GM10248 (cell line): ENCODE results near the gene WFS1.

ENCODE experiments used
- CTCF ChIA-PET: fragments of 300-600 bp; sonication (Branson Sonifier 250); formaldehyde crosslinking; extraction: SDS; loops from one replicate; lab custom pipeline; 2021; ENCODE audit warnings: antibody characterized with exemption; lab: Yijun Ruan, JAX
- POLR2A ChIA-PET: fragments of 350-650 bp; sonication (Branson Sonifier 250); formaldehyde crosslinking; extraction: SDS; loops from one replicate; lab custom pipeline; 2020; ENCODE audit warnings: antibody characterized with exemption; lab: Yijun Ruan, JAX
- DNase-seq: peaks from one replicate; pipeline ENCODE4 v3.0.0; 2012; ENCODE audit errors: extremely low spot score
- TF ChIP-seq, protein P1 (sequence below): IDR thresholded peaks from 2 replicates; pipeline ENCODE4 v1.5.1; 2012; ENCODE audit warnings: mild to moderate bottlenecking, low read depth; ENCODE audit errors: extremely low read depth, missing control alignments, control extremely low read depth

WFS1 gene

GRCh38 chr4:6280365-6280996 lies 10.8 kb downstream of the WFS1 start:
- ChIA-PET POLR2A (no interaction called here), CTCF (interaction anchor here (1.1 to 2.2 kb wide), 5 partner anchors 9 to 47 kb away, joined by 3 to 6 read pairs (median 3); no protein-coding TSS in a partner anchor)
- TF ChIP-seq, protein P1, sequence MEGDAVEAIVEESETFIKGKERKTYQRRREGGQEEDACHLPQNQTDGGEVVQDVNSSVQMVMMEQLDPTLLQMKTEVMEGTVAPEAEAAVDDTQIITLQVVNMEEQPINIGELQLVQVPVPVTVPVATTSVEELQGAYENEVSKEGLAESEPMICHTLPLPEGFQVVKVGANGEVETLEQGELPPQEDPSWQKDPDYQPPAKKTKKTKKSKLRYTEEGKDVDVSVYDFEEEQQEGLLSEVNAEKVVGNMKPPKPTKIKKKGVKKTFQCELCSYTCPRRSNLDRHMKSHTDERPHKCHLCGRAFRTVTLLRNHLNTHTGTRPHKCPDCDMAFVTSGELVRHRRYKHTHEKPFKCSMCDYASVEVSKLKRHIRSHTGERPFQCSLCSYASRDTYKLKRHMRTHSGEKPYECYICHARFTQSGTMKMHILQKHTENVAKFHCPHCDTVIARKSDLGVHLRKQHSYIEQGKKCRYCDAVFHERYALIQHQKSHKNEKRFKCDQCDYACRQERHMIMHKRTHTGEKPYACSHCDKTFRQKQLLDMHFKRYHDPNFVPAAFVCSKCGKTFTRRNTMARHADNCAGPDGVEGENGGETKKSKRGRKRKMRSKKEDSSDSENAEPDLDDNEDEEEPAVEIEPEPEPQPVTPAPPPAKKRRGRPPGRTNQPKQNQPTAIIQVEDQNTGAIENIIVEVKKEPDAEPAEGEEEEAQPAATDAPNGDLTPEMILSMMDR: no peak
- DNase-seq: no peak

GRCh38 chr4:6281436-6282313 lies 12.0 kb downstream of the WFS1 start:
- CTCF ChIA-PET: interaction anchor here (1.0 to 1.2 kb wide), 2 partner anchors 10 to 31 kb away, joined by 4 read pairs; no protein-coding TSS in a partner anchor
- POLR2A ChIA-PET: no interaction called here
- TF ChIP-seq, protein P1: no peak
- no peak for DNase-seq

GRCh38 chr4:6282314-6282771 lies 12.7 kb downstream of the WFS1 start:
- TF ChIP-seq, protein P1: no peak
- DNase-seq: no peak
- POLR2A ChIA-PET: no interaction called here
- CTCF ChIA-PET: interaction anchor here (1.0 kb wide), 2 partner anchors 11 to 31 kb away, joined by 4 read pairs; no protein-coding TSS in a partner anchor

DNA sequence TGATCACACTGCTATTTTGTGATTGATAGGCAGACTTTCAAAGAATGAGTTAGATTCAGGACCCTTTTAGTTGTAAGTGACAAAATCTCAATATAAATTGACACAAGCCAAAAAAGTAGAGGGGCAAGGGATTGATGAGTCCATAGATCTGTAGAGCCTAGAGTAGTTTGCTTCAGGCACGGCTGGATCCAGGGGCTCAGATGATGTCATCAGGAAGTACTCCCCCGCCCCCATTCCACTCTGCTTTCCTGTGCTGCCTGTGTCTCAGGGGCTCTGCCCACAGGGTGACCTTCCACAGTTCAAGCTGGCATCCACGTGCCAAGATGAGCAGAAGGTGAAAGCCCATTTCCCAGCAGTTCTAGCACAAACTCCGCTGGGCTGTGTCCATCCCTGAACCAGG lies 13.6 kb downstream of the WFS1 start:
- POLR2A ChIA-PET: no interaction called here
- CTCF ChIA-PET: interaction anchor here (0.8 to 1.0 kb wide), 2 partner anchors 32 to 44 kb away, joined by 3 to 4 read pairs; no protein-coding TSS in a partner anchor
- TF ChIP-seq, protein P1: no peak
- DNase-seq: no peak

- POLR2A ChIA-PET: interaction anchor here (0.6 kb wide), 2 partner anchors 27 to 1229 kb away, joined by 3 to 4 read pairs; no protein-coding TSS in a partner anchor
- TF ChIP-seq, protein P1: no peak
- DNase-seq: no peak
- CTCF ChIA-PET: interaction anchor here (1.0 to 1.2 kb wide), 2 partner anchors 37 to 40 kb away, joined by 3 to 4 read pairs; no protein-coding TSS in a partner anchor
Observed at GRCh38 chr4:6287017-6287788, 17.6 kb downstream of the WFS1 start.
